Measurements from ENCODE around the gene GULP1.

GRCh38 chr2:188497726-188498125, 206.1 kb downstream of the GULP1 start:
- TF ChIP-seq CTCF (IDR thresholded peaks at IDR 0.05) = no peak
- TF ChIP-seq POLR2A (IDR thresholded peaks at IDR 0.05) = no peak
